ENCODE results near the gene ZNF793.

ZNF793 gene

GRCh38 chr19:37468961-37469777 lies 37.6 kb upstream of the ZNF793 start, which contains the start of gene ZNF570 (continued):
- no peak; the same call in 1 of the 2 replicates for TF ChIP-seq GLI4 (tag by site-specific recombination; IDR thresholded peaks at IDR 0.05)
- TF ChIP-seq ZNF404 (tag by site-specific recombination; IDR thresholded peaks at IDR 0.05), result no peak
- TF ChIP-seq KLF9 (tag by site-specific recombination; IDR thresholded peaks at IDR 0.05; ENCODE audit: low read depth), result peak; percentile 66
- no peak for TF ChIP-seq PRDM6 (tag by site-specific recombination; IDR thresholded peaks at IDR 0.05)
- TF ChIP-seq ZNF211 (tag by site-specific recombination; IDR thresholded peaks at IDR 0.05; ENCODE audit: low read depth), result no peak
- TF ChIP-seq KLF7 (tag by site-specific recombination; IDR thresholded peaks at IDR 0.05; ENCODE audit: borderline replicate concordance), result 0 out of 2 replicates have a peak, but pooled peaks have one; percentile 52
- TF ChIP-seq WT1 (tag by site-specific recombination; IDR thresholded peaks at IDR 0.05), result peak; percentile 47; the same call in 1 of the 2 replicates
- TF ChIP-seq ZNF391 (tag by site-specific recombination; IDR thresholded peaks at IDR 0.05; ENCODE audit: borderline replicate concordance, low read depth), result peak; percentile 91; the same call in 1 of the 2 replicates
- TF ChIP-seq EGR2 (tag by site-specific recombination; IDR thresholded peaks at IDR 0.05; ENCODE audit: low read depth), result peak; percentile 88
- no peak for TF ChIP-seq ZNF701 (tag by site-specific recombination; IDR thresholded peaks at IDR 0.05)
- no peak; the same call in 1 of the 2 replicates for TF ChIP-seq KLF1 (tag by site-specific recombination; IDR thresholded peaks at IDR 0.05)
- no peak; the same call in 1 of the 2 replicates for TF ChIP-seq ZSCAN5A (tag by site-specific recombination; IDR thresholded peaks at IDR 0.05)
- peak; percentile 100 for TF ChIP-seq ZBTB20 (tag by site-specific recombination; IDR thresholded peaks at IDR 0.05)
- TF ChIP-seq ZNF596 (tag by site-specific recombination; IDR thresholded peaks at IDR 0.05), result no peak
- TF ChIP-seq ZNF324 (tag by site-specific recombination; IDR thresholded peaks at IDR 0.05), result peak; percentile 35
- peak; percentile 21; the same call in 1 of the 2 replicates for TF ChIP-seq ZNF416 (tag by site-specific recombination; IDR thresholded peaks at IDR 0.05)
- peak; percentile 100 for TF ChIP-seq ZNF335 (tag by site-specific recombination; conservative IDR thresholded peaks at IDR 0.05)
- no peak for TF ChIP-seq PRDM2 (tag by site-specific recombination; IDR thresholded peaks at IDR 0.05; ENCODE audit: borderline replicate concordance)
- no peak for TF ChIP-seq ZNF704 (tag by site-specific recombination; IDR thresholded peaks at IDR 0.05)
- TF ChIP-seq ZNF658 (tag by site-specific recombination; IDR thresholded peaks at IDR 0.05), result no peak
- no peak for TF ChIP-seq ZNF311 (tag by site-specific recombination; IDR thresholded peaks at IDR 0.05; ENCODE audit: borderline replicate concordance)
- no peak for TF ChIP-seq ZNF214 (tag by site-specific recombination; IDR thresholded peaks at IDR 0.05; ENCODE audit: borderline replicate concordance)
- peak; percentile 78; the same call in 1 of the 2 replicates for TF ChIP-seq ZNF121 (tag by site-specific recombination; IDR thresholded peaks at IDR 0.05)
- peak; percentile 79; the same call in 1 of the 2 replicates for TF ChIP-seq ZNF792 (tag by site-specific recombination; IDR thresholded peaks at IDR 0.05)
- no peak for TF ChIP-seq ZNF16 (tag by site-specific recombination; IDR thresholded peaks at IDR 0.05; ENCODE audit: low read depth)
- TF ChIP-seq ZNF366 (tag by site-specific recombination; conservative IDR thresholded peaks at IDR 0.05), result peak; percentile 34
- TF ChIP-seq ZNF645 (tag by site-specific recombination; IDR thresholded peaks at IDR 0.05), result no peak
- TF ChIP-seq HOXC10 (CRISPR knock-in tag; IDR thresholded peaks at IDR 0.05), result no peak
- no peak for TF ChIP-seq ZNF521 (tag by site-specific recombination; IDR thresholded peaks at IDR 0.05)
